Osteocyte (in vitro differentiated cells): ENCODE measurements around the gene IDE. TPM values are rescaled to one million over a fixed set of nuclear protein-coding genes. Genes with fewer than 3 reads are reported as not detected.
"Not testable (repeated sequence)": the region's sequence is repeated elsewhere in the genome, so short reads cannot be mapped to it uniquely, and the experiment has no call there.

Experiments
- DNase-seq: peaks from one replicate; pipeline ENCODE4 v3.0.0; 2021; ENCODE audit warnings: mixed read lengths; ENCODE audit not compliant: unreplicated experiment; ENCODE audit errors: extremely low spot score
- H3K27ac Mint-ChIP-seq: one replicate; pipeline ENCODE4 v1.8.0; 2021; ENCODE audit warnings: mild to moderate bottlenecking, mixed read lengths; ENCODE audit not compliant: unreplicated experiment
- H3K27me3 Mint-ChIP-seq: one replicate; pipeline ENCODE4 v1.8.0; 2021; ENCODE audit warnings: mixed read lengths; ENCODE audit not compliant: unreplicated experiment
- H3K36me3 Mint-ChIP-seq: one replicate; pipeline ENCODE4 v1.8.0; 2021; ENCODE audit warnings: mixed read lengths; ENCODE audit not compliant: unreplicated experiment
- H3K4me1 Mint-ChIP-seq: one replicate; pipeline ENCODE4 v1.8.0; 2021; ENCODE audit warnings: mixed read lengths; ENCODE audit not compliant: unreplicated experiment
- H3K4me3 Mint-ChIP-seq: one replicate; pipeline ENCODE4 v1.8.0; 2021; ENCODE audit warnings: mild to moderate bottlenecking, moderate library complexity, mixed read lengths; ENCODE audit not compliant: unreplicated experiment
- H3K9me3 Mint-ChIP-seq: one replicate; pipeline ENCODE4 v1.8.0; 2021; ENCODE audit warnings: mixed read lengths; ENCODE audit not compliant: unreplicated experiment
- total RNA-seq: library from RNA; stranded (reverse); gene quantifications from 2 replicates; pipeline ENCODE4 v1.2.1, GENCODE V29; 2021
- TF ChIP-seq, protein P1 (sequence below): fragments of 200-600 bp; sonication (generic); IDR thresholded peaks from 2 replicates; pipeline ENCODE4 v1.5.0; 2021; ENCODE audit warnings: antibody characterized with exemption, mild to moderate bottlenecking, moderate library complexity

IDE gene
- total RNA-seq, 1 donor from 2014 or later: 42.4 TPM

GRCh38 chr10:92464364-92464763 lies 109.5 kb downstream of the IDE start:
- no peaks in the 10 kb centered on the region for H3K9me3 Mint-ChIP-seq
- H3K4me1 Mint-ChIP-seq: no peaks in the 10 kb centered on the region
- TF ChIP-seq, protein P1, sequence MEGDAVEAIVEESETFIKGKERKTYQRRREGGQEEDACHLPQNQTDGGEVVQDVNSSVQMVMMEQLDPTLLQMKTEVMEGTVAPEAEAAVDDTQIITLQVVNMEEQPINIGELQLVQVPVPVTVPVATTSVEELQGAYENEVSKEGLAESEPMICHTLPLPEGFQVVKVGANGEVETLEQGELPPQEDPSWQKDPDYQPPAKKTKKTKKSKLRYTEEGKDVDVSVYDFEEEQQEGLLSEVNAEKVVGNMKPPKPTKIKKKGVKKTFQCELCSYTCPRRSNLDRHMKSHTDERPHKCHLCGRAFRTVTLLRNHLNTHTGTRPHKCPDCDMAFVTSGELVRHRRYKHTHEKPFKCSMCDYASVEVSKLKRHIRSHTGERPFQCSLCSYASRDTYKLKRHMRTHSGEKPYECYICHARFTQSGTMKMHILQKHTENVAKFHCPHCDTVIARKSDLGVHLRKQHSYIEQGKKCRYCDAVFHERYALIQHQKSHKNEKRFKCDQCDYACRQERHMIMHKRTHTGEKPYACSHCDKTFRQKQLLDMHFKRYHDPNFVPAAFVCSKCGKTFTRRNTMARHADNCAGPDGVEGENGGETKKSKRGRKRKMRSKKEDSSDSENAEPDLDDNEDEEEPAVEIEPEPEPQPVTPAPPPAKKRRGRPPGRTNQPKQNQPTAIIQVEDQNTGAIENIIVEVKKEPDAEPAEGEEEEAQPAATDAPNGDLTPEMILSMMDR: no peak
- H3K27ac Mint-ChIP-seq: no peak overlapping the region
- no peaks in the 10 kb centered on the region for H3K27me3 Mint-ChIP-seq
- H3K4me3 Mint-ChIP-seq: no peak overlapping the region
- no peak for DNase-seq
- peaks cover 43% of the 10 kb centered on the region for H3K36me3 Mint-ChIP-seq

DNA sequence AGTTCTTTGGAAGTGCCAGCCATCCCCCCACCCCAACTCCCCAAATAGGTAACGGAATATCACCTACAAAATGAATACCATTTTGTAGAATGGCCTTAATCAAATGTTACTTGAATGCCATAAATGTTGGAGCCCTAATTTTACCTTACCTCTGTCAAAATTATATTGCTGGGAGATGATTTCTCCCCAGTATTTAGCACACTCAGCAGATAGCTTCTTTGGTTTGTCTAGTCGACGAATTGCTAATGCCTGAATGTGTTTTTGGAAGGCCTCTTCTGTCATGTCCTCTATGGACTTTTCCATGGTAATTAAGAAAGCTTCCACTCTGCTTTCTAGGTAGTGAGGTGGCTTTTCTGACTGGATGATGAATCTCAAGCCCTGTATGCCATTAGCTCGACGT lies 110.3 kb downstream of the IDE start:
- TF ChIP-seq, protein P1: no peak
- no peaks in the 10 kb centered on the region for H3K4me1 Mint-ChIP-seq
- no peak overlapping the region for H3K27ac Mint-ChIP-seq
- H3K27me3 Mint-ChIP-seq: no peaks in the 10 kb centered on the region
- no peak for DNase-seq
- H3K9me3 Mint-ChIP-seq: no peaks in the 10 kb centered on the region
- H3K36me3 Mint-ChIP-seq: peaks cover 36% of the 10 kb centered on the region
- H3K4me3 Mint-ChIP-seq: no peak overlapping the region

- H3K9me3 Mint-ChIP-seq, H3K4me1 Mint-ChIP-seq, H3K27me3 Mint-ChIP-seq, H3K27ac Mint-ChIP-seq, DNase-seq, H3K4me3 Mint-ChIP-seq: not testable (repeated sequence)
- peaks cover 34% of the 10 kb centered on the region for H3K36me3 Mint-ChIP-seq
These were observed 118.9 kb downstream of the IDE start for GRCh38 chr10:92454955-92455354.

DNA sequence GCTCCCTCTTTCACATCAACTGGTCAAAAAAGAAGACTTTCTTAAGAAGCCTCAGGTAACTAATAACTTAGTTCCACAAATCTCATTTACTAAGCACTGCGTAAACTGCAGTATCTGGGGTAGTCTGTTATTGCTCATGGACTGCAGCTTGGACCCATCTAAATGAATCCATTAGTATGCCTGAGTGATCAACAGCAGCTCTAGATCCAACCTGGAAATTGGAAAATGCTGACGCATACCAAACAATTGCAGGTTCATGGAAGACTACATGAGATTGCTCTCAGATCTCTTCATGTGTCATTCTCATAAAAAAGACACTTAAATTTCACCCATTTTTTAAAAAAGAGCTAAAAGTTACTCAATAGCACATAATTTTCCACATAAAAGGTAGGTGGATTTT lies 121.6 kb downstream of the IDE start:
- H3K9me3 Mint-ChIP-seq: no peaks in the 10 kb centered on the region
- H3K4me3 Mint-ChIP-seq: no peak overlapping the region
- no peak for DNase-seq
- H3K36me3 Mint-ChIP-seq: peaks cover 31% of the 10 kb centered on the region
- H3K4me1 Mint-ChIP-seq: no peaks in the 10 kb centered on the region
- H3K27ac Mint-ChIP-seq: no peak overlapping the region
- no peaks in the 10 kb centered on the region for H3K27me3 Mint-ChIP-seq
- TF ChIP-seq, protein P1: no peak

DNA sequence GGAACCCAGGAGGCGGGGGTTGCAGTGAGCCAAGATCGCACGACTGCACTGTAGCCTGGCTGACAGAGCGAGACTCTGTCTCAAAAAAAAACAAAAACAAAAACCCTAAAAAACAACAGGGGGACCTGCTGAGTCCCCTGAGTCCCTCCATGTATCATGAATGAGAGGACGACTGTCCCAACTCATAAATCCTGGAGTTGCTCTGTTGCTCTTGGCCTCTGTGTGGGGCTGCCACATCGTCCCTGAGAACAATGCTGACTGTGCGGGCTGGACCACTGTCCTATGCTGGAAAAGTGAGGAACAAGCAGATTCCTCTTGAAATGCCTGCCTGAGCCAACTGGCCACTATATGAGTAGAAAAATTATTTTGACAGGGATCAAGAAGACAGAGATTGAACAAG lies 122.5 kb downstream of the IDE start:
- H3K4me3 Mint-ChIP-seq: no peak overlapping the region
- H3K9me3 Mint-ChIP-seq: no peaks in the 10 kb centered on the region
- H3K4me1 Mint-ChIP-seq: no peaks in the 10 kb centered on the region
- TF ChIP-seq, protein P1: no peak
- H3K36me3 Mint-ChIP-seq: peaks cover 31% of the 10 kb centered on the region
- no peak overlapping the region for H3K27ac Mint-ChIP-seq
- H3K27me3 Mint-ChIP-seq: no peaks in the 10 kb centered on the region
- no peak for DNase-seq

- H3K9me3 Mint-ChIP-seq: no peaks in the 10 kb centered on the region
- TF ChIP-seq, protein P1: no peak
- DNase-seq: no peak
- H3K27ac Mint-ChIP-seq: no peak overlapping the region
- H3K27me3 Mint-ChIP-seq: no peaks in the 10 kb centered on the region
- H3K36me3 Mint-ChIP-seq: peaks cover 28% of the 10 kb centered on the region
- no peaks in the 10 kb centered on the region for H3K4me1 Mint-ChIP-seq
- H3K4me3 Mint-ChIP-seq: no peak overlapping the region
These were observed 123.0 kb downstream of the IDE start for GRCh38 chr10:92450896-92451295.
